ENCODE data around the gene HS3ST4.

Gene HS3ST4

GRCh38 chr16:25996052-25996451, 304.3 kb downstream of the HS3ST4 start:
- no peak for TF ChIP-seq CTCF (IDR thresholded peaks at IDR 0.05; ENCODE audit: control extremely low read depth, extremely low read depth, low read depth, missing control alignments)
- CTCF ChIA-PET: no interaction called here
- POLR2A ChIA-PET: no interaction called here
- no peak for DNase-seq (ENCODE audit: extremely low spot score)

GRCh38 chr16:26005336-26005735, 313.6 kb downstream of the HS3ST4 start:
- ChIA-PET CTCF (no interaction called here), POLR2A (no interaction called here)
- no peak for DNase-seq (ENCODE audit: extremely low spot score)
- no peak for TF ChIP-seq CTCF (IDR thresholded peaks at IDR 0.05; ENCODE audit: control extremely low read depth, extremely low read depth, low read depth, missing control alignments)

GRCh38 chr16:26012376-26012775, 320.6 kb downstream of the HS3ST4 start:
- DNase-seq (ENCODE audit: extremely low spot score): no peak
- TF ChIP-seq CTCF (IDR thresholded peaks at IDR 0.05; ENCODE audit: control extremely low read depth, extremely low read depth, low read depth, missing control alignments): no peak
- POLR2A ChIA-PET: no interaction called here
- CTCF ChIA-PET: interaction anchor here (1.6 kb wide), 1 partner anchor 10 kb away, joined by 4 read pairs; no protein-coding TSS in a partner anchor

- TF ChIP-seq CTCF (IDR thresholded peaks at IDR 0.05; ENCODE audit: control extremely low read depth, extremely low read depth, low read depth, missing control alignments): no peak
- no peak for DNase-seq (ENCODE audit: extremely low spot score)
- POLR2A ChIA-PET: no interaction called here
- CTCF ChIA-PET: no interaction called here
These were observed 324.0 kb downstream of the HS3ST4 start for GRCh38 chr16:26015776-26016175.

GRCh38 chr16:26016989-26017388, 325.2 kb downstream of the HS3ST4 start:
- ChIA-PET CTCF (no interaction called here), POLR2A (no interaction called here)
- no peak for DNase-seq (ENCODE audit: extremely low spot score)

GRCh38 chr16:26019381-26020242, 327.9 kb downstream of the HS3ST4 start:
- DNase-seq (ENCODE audit: extremely low spot score): no peak
- TF ChIP-seq CTCF (IDR thresholded peaks at IDR 0.05; ENCODE audit: control extremely low read depth, extremely low read depth, low read depth, missing control alignments): no peak
- POLR2A ChIA-PET: no interaction called here
- CTCF ChIA-PET: no interaction called here

More at GRCh38 chr16:26016989-26017388, 325.2 kb downstream of the HS3ST4 start:
- no peak for TF ChIP-seq CTCF (IDR thresholded peaks at IDR 0.05; ENCODE audit: control extremely low read depth, extremely low read depth, low read depth, missing control alignments)

Measured in GM10248 (cell line).